ENCODE measurements around the gene SHISAL1. TPM values are rescaled to one million over a fixed set of nuclear protein-coding genes. Genes with fewer than 3 reads are reported as not detected.

SHISAL1 gene
- polyA plus RNA-seq (2013) = 0.01 TPM in 2 replicates

DNA sequence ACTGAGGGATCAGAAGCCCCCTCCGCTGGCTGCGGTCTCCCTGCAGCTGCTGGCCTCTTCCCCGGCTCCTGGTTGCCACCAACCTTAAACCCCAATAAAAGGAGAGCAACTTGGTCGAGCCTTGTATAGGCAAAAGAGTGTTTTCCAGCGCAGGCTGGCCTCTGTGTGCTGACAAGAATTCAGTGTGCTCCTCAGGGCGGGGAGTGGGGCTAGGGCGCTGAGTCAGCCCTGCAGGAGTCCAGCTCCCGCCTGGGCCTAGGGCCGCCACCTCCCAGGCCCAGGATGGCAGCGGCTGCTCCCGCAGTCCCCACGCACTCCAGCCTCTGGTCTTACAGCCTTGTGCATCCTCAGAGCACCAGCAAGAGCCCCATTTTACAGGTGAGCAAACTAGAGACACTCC lies at the start of gene SHISAL1:
TSS of gene SHISAL1 (minus strand) at position 186 of the 400 bp plus-strand sequence. CDS start 12,006 bp downstream, outside the sequence.
- no CpG with 5 or more reads among the region's 12 CpGs for WGBS (ENCODE audit: extremely low coverage, insufficient coverage, insufficient read length)
- Histone ChIP-seq H3K4me3 (ENCODE audit: low read depth, low read length) (no peak within 1 kb of the TSS), H3K79me1 (ENCODE audit: low read length) (no peaks in the 10 kb centered on the region), H3K36me3 (ENCODE audit: control insufficient read depth in 1 of 2, insufficient read depth in 2 of 2, low read length in 2 of 2) (no peaks in the 10 kb centered on the region), H3K4me2 (ENCODE audit: low read length) (no peak within 1 kb of the TSS), H4K91ac (ENCODE audit: low read depth, low read length) (no peak within 1 kb of the TSS), H3K23ac (ENCODE audit: low read length) (no peak within 1 kb of the TSS), H2BK5ac (ENCODE audit: low read depth, low read length, poor library complexity) (no peak within 1 kb of the TSS), H2BK12ac (ENCODE audit: low read length) (no peak within 1 kb of the TSS), H3K9ac (ENCODE audit: low read length) (no peak within 1 kb of the TSS), H2AK5ac (ENCODE audit: low read length) (no peak within 1 kb of the TSS), H3K18ac (ENCODE audit: low read length) (no peak within 1 kb of the TSS), H2BK120ac (ENCODE audit: insufficient read depth, low read length, poor library complexity) (no peak within 1 kb of the TSS), H3K4ac (ENCODE audit: low read depth, low read length) (no peak within 1 kb of the TSS), H3K27ac (ENCODE audit: low read depth, low read length) (no peak within 1 kb of the TSS), H4K12ac (ENCODE audit: low read depth, low read length) (no peak within 1 kb of the TSS), H3K79me2 (ENCODE audit: control insufficient read depth, insufficient read depth, low read length, poor library complexity) (no peaks in the 10 kb centered on the region), H3K27me3 (ENCODE audit: insufficient read depth, low read length) (no peaks in the 10 kb centered on the region), H4K8ac (ENCODE audit: low read depth, low read length) (no peak within 1 kb of the TSS), H3K9me3 (ENCODE audit: insufficient read depth, low read depth, low read length) (no peaks in the 10 kb centered on the region), H3K14ac (ENCODE audit: low read length) (no peak within 1 kb of the TSS), H3K4me1 (ENCODE audit: control insufficient read depth in 1 of 2, insufficient read depth in 2 of 2, low read length in 2 of 2) (no peaks in the 10 kb centered on the region), H2AFZ (ENCODE audit: insufficient read depth, low read length, poor library complexity) (no peak within 1 kb of the TSS)
- DNase-seq = no peak

DNA sequence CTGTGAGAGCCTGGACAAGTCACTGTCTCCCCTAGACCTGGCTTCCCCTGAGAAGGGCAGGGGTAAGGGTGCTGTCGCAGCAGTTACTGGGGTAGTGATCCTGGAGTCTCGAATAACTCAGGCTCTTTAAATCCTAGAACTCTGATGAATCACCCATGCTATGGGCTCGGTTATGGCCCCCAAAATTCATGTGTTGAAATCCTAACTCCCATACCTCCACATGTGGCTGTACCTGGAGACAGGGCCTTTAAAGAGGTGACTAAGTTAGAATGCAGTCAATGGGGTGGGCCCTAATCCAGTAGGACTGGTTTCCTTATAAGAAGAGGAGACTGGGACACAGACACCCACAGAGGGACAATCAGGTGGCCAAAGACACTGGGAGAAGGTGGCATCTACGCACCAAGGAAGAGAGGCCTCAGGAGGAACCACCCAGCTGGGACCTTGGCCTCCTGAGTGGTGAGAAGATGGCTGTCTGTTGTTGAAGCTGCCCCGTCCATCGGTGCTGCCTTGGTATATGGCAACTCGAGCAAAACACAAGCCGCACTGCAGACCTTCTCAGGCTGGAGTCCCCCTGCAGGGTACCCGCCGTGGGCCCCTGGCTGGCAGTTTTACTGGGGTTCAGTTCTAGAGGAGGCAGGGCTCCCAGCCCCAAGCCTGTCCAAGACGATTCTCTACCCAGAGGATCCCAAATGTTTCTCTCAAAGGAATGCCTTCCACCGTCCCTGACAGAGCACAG lies 48.8 kb upstream of the SHISAL1 start:
- no peak overlapping the region for H4K91ac ChIP-seq (ENCODE audit: low read depth, low read length)
- no peaks in the 10 kb centered on the region for H3K79me2 ChIP-seq (ENCODE audit: control insufficient read depth, insufficient read depth, low read length, poor library complexity)
- no peak overlapping the region for H2BK120ac ChIP-seq (ENCODE audit: insufficient read depth, low read length, poor library complexity)
- H3K4me3 ChIP-seq (ENCODE audit: low read depth, low read length) = no peak overlapping the region
- H3K4me2 ChIP-seq (ENCODE audit: low read length) = no peak overlapping the region
- no peaks in the 10 kb centered on the region for H3K9me3 ChIP-seq (ENCODE audit: insufficient read depth, low read depth, low read length)
- no peak overlapping the region for H3K9ac ChIP-seq (ENCODE audit: low read length)
- no peak overlapping the region for H3K23ac ChIP-seq (ENCODE audit: low read length)
- no peaks in the 10 kb centered on the region for H3K79me1 ChIP-seq (ENCODE audit: low read length)
- H3K36me3 ChIP-seq (ENCODE audit: control insufficient read depth in 1 of 2, insufficient read depth in 2 of 2, low read length in 2 of 2) = no peaks in the 10 kb centered on the region
- no peak overlapping the region for H2AK5ac ChIP-seq (ENCODE audit: low read length)
- no peaks in the 10 kb centered on the region for H3K27me3 ChIP-seq (ENCODE audit: insufficient read depth, low read length)
- H3K18ac ChIP-seq (ENCODE audit: low read length) = no peak overlapping the region
- H2AFZ ChIP-seq (ENCODE audit: insufficient read depth, low read length, poor library complexity) = no peak overlapping the region
- no peak overlapping the region for H2BK5ac ChIP-seq (ENCODE audit: low read depth, low read length, poor library complexity)
- H3K14ac ChIP-seq (ENCODE audit: low read length) = no peak overlapping the region
- no CpG with 5 or more reads among the region's 12 CpGs for WGBS (ENCODE audit: extremely low coverage, insufficient coverage, insufficient read length)
- H3K27ac ChIP-seq (ENCODE audit: low read depth, low read length) = no peak overlapping the region
- no peak overlapping the region for H4K8ac ChIP-seq (ENCODE audit: low read depth, low read length)
- H2BK12ac ChIP-seq (ENCODE audit: low read length) = no peak overlapping the region
- peaks cover 3 to 15% of the 10 kb centered on the region in 2 experiments for H3K4me1 ChIP-seq (ENCODE audit: control insufficient read depth in 1 of 2, insufficient read depth in 2 of 2, low read length in 2 of 2)
- DNase-seq = no peak
- H4K12ac ChIP-seq (ENCODE audit: low read depth, low read length) = no peak overlapping the region
- no peak overlapping the region for H3K4ac ChIP-seq (ENCODE audit: low read depth, low read length)

DNA sequence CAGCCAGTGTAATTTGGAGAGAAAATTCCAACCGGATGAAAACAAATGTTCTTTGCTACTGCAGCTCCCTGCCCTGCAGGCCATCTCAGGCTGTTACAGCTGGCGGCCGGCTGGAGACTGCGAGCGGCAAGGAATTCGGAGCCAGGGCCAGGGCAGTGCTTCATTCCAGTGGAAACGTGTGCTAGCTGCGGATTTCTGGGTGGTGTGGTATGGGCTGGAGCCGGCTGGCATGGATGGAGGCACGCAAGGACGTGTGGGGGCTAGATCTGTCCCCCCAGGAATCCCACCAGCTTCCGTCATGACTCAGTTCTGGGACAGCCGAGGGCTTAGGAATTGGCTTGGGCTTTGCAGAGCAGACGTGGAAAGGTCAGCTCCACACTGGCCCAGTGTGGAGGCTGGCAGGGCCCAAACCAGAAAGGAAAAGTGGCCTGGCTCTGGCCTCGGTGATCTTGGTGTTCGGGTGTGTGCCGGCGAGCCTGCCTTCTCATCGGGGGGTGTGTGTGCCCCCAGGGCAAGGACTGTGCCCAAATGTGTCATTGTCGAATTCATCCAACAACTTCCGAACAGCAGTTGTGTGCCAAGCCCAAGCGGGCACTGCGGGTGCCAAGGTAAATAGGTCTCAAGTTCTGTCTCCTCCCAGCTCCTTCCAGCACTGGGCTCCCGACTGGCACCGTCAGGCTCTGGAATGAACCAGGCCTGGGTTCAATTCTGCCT lies 48.1 kb upstream of the SHISAL1 start:
- Histone ChIP-seq H3K4me1 (ENCODE audit: control insufficient read depth in 1 of 2, insufficient read depth in 2 of 2, low read length in 2 of 2) (peaks cover 3 to 15% of the 10 kb centered on the region in 2 experiments), H3K27me3 (ENCODE audit: insufficient read depth, low read length) (no peaks in the 10 kb centered on the region), H2BK12ac (ENCODE audit: low read length) (no peak overlapping the region), H4K91ac (ENCODE audit: low read depth, low read length) (no peak overlapping the region), H3K4ac (ENCODE audit: low read depth, low read length) (no peak overlapping the region), H4K12ac (ENCODE audit: low read depth, low read length) (no peak overlapping the region), H2AFZ (ENCODE audit: insufficient read depth, low read length, poor library complexity) (no peak overlapping the region), H3K79me1 (ENCODE audit: low read length) (no peaks in the 10 kb centered on the region), H3K18ac (ENCODE audit: low read length) (no peak overlapping the region), H3K9ac (ENCODE audit: low read length) (no peak overlapping the region), H3K23ac (ENCODE audit: low read length) (no peak overlapping the region), H3K4me2 (ENCODE audit: low read length) (no peak overlapping the region), H2AK5ac (ENCODE audit: low read length) (no peak overlapping the region), H2BK5ac (ENCODE audit: low read depth, low read length, poor library complexity) (no peak overlapping the region), H3K79me2 (ENCODE audit: control insufficient read depth, insufficient read depth, low read length, poor library complexity) (no peaks in the 10 kb centered on the region), H3K14ac (ENCODE audit: low read length) (no peak overlapping the region), H4K8ac (ENCODE audit: low read depth, low read length) (no peak overlapping the region), H3K9me3 (ENCODE audit: insufficient read depth, low read depth, low read length) (no peaks in the 10 kb centered on the region), H3K27ac (ENCODE audit: low read depth, low read length) (no peak overlapping the region), H3K36me3 (ENCODE audit: control insufficient read depth in 1 of 2, insufficient read depth in 2 of 2, low read length in 2 of 2) (no peaks in the 10 kb centered on the region), H3K4me3 (ENCODE audit: low read depth, low read length) (no peak overlapping the region), H2BK120ac (ENCODE audit: insufficient read depth, low read length, poor library complexity) (no peak overlapping the region)
- no peak for DNase-seq
- WGBS (ENCODE audit: extremely low coverage, insufficient coverage, insufficient read length) = no CpG with 5 or more reads among the region's 25 CpGs

DNA sequence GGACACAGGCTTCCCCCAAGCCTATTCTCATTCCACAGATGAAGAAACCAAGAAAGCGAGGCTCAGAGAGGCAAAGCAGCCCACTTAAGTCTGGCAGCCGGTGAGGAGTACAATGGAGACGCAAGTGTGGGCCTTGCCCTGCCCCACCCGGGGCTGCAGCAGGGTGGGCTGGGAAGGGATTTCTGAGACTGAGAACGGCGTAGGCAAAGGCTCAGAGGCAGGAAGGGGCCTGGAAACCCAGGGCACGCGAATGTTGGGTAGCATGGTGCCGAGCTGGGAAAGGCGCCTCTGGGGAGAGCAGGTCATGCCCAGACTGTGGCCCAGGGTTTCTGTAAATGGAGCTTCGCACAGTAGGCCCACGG lies 47.5 kb upstream of the SHISAL1 start:
- H3K4ac ChIP-seq (ENCODE audit: low read depth, low read length) = no peak overlapping the region
- H2AFZ ChIP-seq (ENCODE audit: insufficient read depth, low read length, poor library complexity) = no peak overlapping the region
- no peak overlapping the region for H2BK120ac ChIP-seq (ENCODE audit: insufficient read depth, low read length, poor library complexity)
- no peak overlapping the region for H4K91ac ChIP-seq (ENCODE audit: low read depth, low read length)
- no peaks in the 10 kb centered on the region for H3K36me3 ChIP-seq (ENCODE audit: control insufficient read depth in 1 of 2, insufficient read depth in 2 of 2, low read length in 2 of 2)
- H3K23ac ChIP-seq (ENCODE audit: low read length) = no peak overlapping the region
- WGBS (ENCODE audit: extremely low coverage, insufficient coverage, insufficient read length) = no CpG with 5 or more reads among the region's 12 CpGs
- H3K4me3 ChIP-seq (ENCODE audit: low read depth, low read length) = no peak overlapping the region
- H3K79me2 ChIP-seq (ENCODE audit: control insufficient read depth, insufficient read depth, low read length, poor library complexity) = no peaks in the 10 kb centered on the region
- no peak overlapping the region for H3K14ac ChIP-seq (ENCODE audit: low read length)
- no peak overlapping the region for H3K27ac ChIP-seq (ENCODE audit: low read depth, low read length)
- H3K9ac ChIP-seq (ENCODE audit: low read length) = no peak overlapping the region
- no peak overlapping the region for H4K12ac ChIP-seq (ENCODE audit: low read depth, low read length)
- no peak overlapping the region for H3K18ac ChIP-seq (ENCODE audit: low read length)
- H2BK5ac ChIP-seq (ENCODE audit: low read depth, low read length, poor library complexity) = no peak overlapping the region
- no peak overlapping the region for H4K8ac ChIP-seq (ENCODE audit: low read depth, low read length)
- no peaks in the 10 kb centered on the region for H3K27me3 ChIP-seq (ENCODE audit: insufficient read depth, low read length)
- H3K4me1 ChIP-seq (ENCODE audit: control insufficient read depth in 1 of 2, insufficient read depth in 2 of 2, low read length in 2 of 2) = peaks cover 3 to 15% of the 10 kb centered on the region in 2 experiments
- no peaks in the 10 kb centered on the region for H3K9me3 ChIP-seq (ENCODE audit: insufficient read depth, low read depth, low read length)
- no peak overlapping the region for H2BK12ac ChIP-seq (ENCODE audit: low read length)
- DNase-seq = no peak
- H3K79me1 ChIP-seq (ENCODE audit: low read length) = no peaks in the 10 kb centered on the region
- H2AK5ac ChIP-seq (ENCODE audit: low read length) = no peak overlapping the region
- H3K4me2 ChIP-seq (ENCODE audit: low read length) = no peak overlapping the region
